Measurements from ENCODE around the gene OSGEPL1.
A peak's percentile ranks its signal among the peaks of the same experiment; 100 is the strongest.
"Not testable (repeated sequence)": the region's sequence is repeated elsewhere in the genome, so short reads cannot be mapped to it uniquely, and the experiment has no call there.

Gene OSGEPL1

DNA sequence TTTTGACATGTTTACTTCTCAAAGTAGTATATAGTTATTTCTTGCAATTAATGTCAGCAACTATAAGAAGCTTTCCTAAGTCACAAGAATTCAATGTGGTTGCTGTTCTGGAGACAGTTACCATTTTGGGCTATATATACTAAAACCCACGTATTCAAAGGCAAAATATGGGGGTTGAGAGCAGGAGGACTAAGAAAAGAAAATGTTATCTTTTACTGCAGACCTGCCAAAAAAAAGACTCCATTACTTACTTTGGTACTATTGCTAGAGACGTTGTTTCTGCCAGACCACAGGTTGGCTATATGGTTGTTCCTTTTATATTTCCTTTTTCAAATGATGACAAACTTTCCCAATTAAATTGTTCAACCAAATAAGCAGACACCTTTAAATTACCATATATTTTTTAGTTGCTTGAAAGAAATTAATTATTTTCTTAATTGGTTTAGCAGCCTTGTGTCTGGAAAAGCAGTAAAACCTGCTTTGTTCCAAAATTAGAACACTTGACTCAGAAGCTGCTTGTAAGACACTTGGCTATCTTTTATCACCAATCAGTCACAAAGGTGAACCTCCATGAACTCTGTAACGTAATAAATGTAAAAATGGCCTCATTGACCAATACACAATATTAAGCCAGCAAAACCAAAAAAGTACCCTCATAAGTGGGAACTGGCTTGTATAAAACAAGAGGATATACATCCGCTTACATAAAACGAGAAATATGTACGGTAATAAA, 8.2 kb upstream of the OSGEPL1 start:
- Mint-ChIP-seq H3K4me1 (ENCODE audit: low read depth) (no peaks in the 10 kb centered on the region), H3K4me3 (no peak overlapping the region), H3K27me3 (no peaks in the 10 kb centered on the region), H3K9me3 (no peaks in the 10 kb centered on the region), H3K27ac (no peak overlapping the region), H3K36me3 (ENCODE audit: low read depth) (peaks cover 69% of the 10 kb centered on the region)

DNA sequence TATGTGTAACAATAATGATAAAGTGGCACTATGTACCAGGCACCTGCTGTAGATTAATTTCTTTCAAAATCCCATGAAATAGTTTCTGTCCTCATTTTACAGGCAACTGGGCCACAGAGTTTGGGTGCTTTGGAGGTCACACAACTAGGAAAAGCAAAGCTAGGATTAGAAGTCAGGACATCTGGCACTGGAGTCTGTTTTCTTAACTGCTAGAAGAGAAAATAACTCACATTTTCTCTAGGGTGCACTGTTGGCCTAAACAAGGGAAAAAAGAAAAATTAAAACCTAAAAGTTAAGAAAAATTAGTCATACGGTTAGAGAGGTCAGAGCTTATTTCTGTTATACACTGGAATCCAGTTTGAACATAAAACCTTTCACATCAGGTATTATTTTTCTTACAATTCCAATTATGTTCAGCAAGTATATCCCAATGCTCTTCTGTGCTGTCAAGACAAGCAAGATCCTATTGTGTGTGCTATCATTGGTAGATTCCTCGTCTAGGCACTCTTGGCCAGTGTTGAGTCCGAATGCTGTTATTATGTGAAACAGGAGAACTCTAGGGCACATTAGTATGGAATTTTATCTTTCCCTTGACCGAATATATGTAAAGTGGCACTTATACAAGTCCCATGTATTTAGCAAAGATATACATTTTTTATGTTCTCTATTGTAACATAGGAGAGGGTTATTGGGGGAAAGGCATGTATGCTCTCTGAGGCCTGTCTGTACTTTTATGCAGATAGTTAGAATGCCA, 1.5 kb upstream of the OSGEPL1 start:
- peak overlapping the region; percentile 92 for H3K4me3 Mint-ChIP-seq
- H3K9me3 Mint-ChIP-seq, result no peaks in the 10 kb centered on the region
- H3K36me3 Mint-ChIP-seq (ENCODE audit: low read depth), result peaks cover 27% of the 10 kb centered on the region
- no peaks in the 10 kb centered on the region for H3K27me3 Mint-ChIP-seq
- peaks cover 14% of the 10 kb centered on the region for H3K4me1 Mint-ChIP-seq (ENCODE audit: low read depth)
- H3K27ac Mint-ChIP-seq, result no peak overlapping the region

- Mint-ChIP-seq H3K4me3 (peak overlapping the region; percentile 92), H3K27me3 (no peaks in the 10 kb centered on the region), H3K4me1 (ENCODE audit: low read depth) (peaks cover 14% of the 10 kb centered on the region), H3K36me3 (ENCODE audit: low read depth) (peaks cover 29% of the 10 kb centered on the region), H3K27ac (peak overlapping the region; percentile 94), H3K9me3 (no peaks in the 10 kb centered on the region)
Measured at GRCh38 chr2:189762229-189762550, 402 bp downstream of the OSGEPL1 start.

DNA sequence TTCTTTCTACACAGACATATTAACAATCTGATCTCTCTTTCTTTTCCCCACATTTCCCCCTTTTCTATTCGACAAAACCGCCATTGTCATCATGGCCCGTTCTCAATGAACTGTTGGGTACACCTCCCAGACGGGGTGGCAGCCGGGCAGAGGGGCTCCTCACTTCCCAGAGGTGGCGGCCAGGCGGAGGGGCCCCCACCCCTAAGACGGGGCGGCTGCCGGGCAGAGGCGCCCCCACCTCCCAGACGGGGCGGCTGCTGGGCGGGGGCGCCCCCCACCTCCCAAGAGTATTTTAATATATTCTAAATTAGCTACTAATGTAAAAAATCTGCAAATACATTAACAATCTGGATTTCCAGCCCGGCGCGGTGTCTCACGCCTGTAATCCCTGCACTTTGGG, 2.4 kb downstream of the OSGEPL1 start:
- not testable (repeated sequence) for H3K9me3 Mint-ChIP-seq, H3K4me3 Mint-ChIP-seq, H3K27ac Mint-ChIP-seq, H3K27me3 Mint-ChIP-seq
- H3K36me3 Mint-ChIP-seq (ENCODE audit: low read depth), result peaks cover 21% of the 10 kb centered on the region
- H3K4me1 Mint-ChIP-seq (ENCODE audit: low read depth), result peaks cover 14% of the 10 kb centered on the region

- no peak overlapping the region for H3K27ac Mint-ChIP-seq
- no peaks in the 10 kb centered on the region for H3K4me1 Mint-ChIP-seq (ENCODE audit: low read depth)
- no peaks in the 10 kb centered on the region for H3K9me3 Mint-ChIP-seq
- no peaks in the 10 kb centered on the region for H3K27me3 Mint-ChIP-seq
- no peak overlapping the region for H3K4me3 Mint-ChIP-seq
- H3K36me3 Mint-ChIP-seq (ENCODE audit: low read depth), result peaks cover 41% of the 10 kb centered on the region
Measured at GRCh38 chr2:189756311-189756952, 6.2 kb downstream of the OSGEPL1 start.

DNA sequence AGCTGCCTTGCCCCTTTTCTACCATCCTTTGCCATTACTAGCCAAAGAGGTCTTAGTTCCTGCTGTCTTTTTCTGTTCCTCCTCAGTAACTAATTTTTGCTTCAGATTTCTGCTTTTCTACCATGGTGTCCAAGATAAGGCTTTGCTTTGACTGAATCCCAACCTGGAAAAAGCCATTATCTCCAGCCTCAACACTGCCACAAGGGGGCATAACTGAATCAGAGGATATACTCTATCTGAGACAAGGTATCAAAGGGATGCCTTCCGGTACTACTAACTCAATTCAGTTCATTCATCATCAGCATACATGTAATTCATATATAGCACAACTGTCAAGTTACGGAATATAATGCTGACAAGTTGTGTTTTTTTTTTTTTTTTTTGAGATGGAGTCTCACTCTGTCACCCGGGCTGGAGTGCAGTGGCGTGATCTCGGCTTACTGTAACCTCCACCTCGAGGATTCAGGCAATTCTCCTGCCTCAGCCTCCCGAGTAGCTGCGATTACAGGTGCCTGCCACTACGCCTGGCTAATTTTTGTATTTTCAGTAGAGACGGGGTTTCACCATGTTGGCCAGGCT, 11.4 kb downstream of the OSGEPL1 start:
- H3K27ac Mint-ChIP-seq, result no peak overlapping the region
- H3K9me3 Mint-ChIP-seq, result no peaks in the 10 kb centered on the region
- H3K4me1 Mint-ChIP-seq (ENCODE audit: low read depth), result no peaks in the 10 kb centered on the region
- no peaks in the 10 kb centered on the region for H3K27me3 Mint-ChIP-seq
- H3K36me3 Mint-ChIP-seq (ENCODE audit: low read depth), result peaks cover 32% of the 10 kb centered on the region
- no peak overlapping the region for H3K4me3 Mint-ChIP-seq

DNA sequence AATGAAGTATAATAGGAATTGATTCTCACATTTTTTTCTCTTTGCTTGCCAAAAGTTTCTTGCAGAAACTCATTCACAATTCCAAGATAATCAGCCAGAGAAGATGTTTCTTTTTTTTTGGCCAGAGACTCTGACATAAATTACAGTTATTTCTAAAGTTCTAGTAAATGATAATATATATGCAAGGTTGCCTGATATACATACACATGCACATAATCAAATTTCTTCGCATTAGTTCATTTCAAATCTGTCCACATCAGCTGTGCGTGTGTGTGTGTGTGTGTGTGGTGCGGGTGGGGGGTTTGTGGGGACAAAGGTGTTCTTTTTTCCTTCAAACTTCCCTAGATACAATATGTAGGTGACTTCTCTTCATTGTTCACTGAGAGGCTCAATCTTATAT, 33.2 kb downstream of the OSGEPL1 start:
- Mint-ChIP-seq H3K27ac (no peak overlapping the region), H3K4me3 (no peak overlapping the region), H3K27me3 (no peaks in the 10 kb centered on the region), H3K9me3 (no peaks in the 10 kb centered on the region), H3K36me3 (ENCODE audit: low read depth) (no peaks in the 10 kb centered on the region), H3K4me1 (ENCODE audit: low read depth) (no peaks in the 10 kb centered on the region)

DNA sequence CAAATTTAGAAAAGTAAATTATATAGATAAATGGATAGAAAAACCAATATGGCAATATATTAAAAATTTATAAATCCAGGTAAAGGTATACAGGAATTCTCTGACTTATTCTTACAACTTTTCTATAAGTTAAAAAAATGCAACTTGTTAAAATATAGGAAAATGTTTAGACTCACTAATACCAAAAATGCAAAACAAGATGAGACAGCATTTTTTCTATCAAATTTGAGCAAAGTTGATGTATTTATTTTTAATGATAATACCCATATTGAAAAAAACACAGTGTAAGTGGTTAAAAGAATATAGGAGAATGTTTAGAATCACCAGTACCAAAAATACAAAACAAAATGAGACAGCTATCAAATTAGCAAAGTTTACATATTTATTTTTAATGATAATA, 35.7 kb downstream of the OSGEPL1 start:
- no peaks in the 10 kb centered on the region for H3K36me3 Mint-ChIP-seq (ENCODE audit: low read depth)
- H3K27me3 Mint-ChIP-seq, result no peaks in the 10 kb centered on the region
- H3K27ac Mint-ChIP-seq, result no peak overlapping the region
- no peaks in the 10 kb centered on the region for H3K9me3 Mint-ChIP-seq
- peaks cover 10% of the 10 kb centered on the region for H3K4me1 Mint-ChIP-seq (ENCODE audit: low read depth)
- H3K4me3 Mint-ChIP-seq, result no peak overlapping the region

GRCh38 chr2:189726271-189726670, 36.3 kb downstream of the OSGEPL1 start:
- Mint-ChIP-seq H3K27ac (no peak overlapping the region), H3K9me3 (no peaks in the 10 kb centered on the region), H3K4me3 (no peak overlapping the region), H3K4me1 (ENCODE audit: low read depth) (peaks cover 10% of the 10 kb centered on the region), H3K27me3 (no peaks in the 10 kb centered on the region), H3K36me3 (ENCODE audit: low read depth) (no peaks in the 10 kb centered on the region)

GRCh38 chr2:189723192-189723591, 39.4 kb downstream of the OSGEPL1 start:
- Mint-ChIP-seq H3K27ac (no peak overlapping the region), H3K4me3 (no peak overlapping the region), H3K4me1 (ENCODE audit: low read depth) (peaks cover 10% of the 10 kb centered on the region), H3K36me3 (ENCODE audit: low read depth) (no peaks in the 10 kb centered on the region), H3K27me3 (no peaks in the 10 kb centered on the region), H3K9me3 (no peaks in the 10 kb centered on the region)

DNA sequence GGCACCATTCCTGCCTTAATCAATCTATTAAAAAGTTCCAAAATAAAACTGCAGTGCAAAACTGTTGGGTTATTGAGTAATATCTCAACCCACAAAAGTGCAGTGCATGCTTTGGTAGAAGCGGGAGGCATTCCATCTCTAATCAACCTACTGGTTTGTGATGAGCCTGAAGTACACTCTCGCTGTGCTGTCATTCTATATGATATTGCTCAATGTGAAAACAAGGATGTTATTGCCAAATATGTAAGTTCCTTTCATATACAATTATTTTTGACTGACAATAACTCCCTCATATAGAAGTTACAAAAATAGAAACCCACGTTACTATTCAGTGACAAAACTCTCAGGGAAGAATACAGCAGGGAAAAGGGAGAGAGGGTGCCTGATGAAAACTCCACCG, 43.0 kb downstream of the OSGEPL1 start:
- Mint-ChIP-seq H3K36me3 (ENCODE audit: low read depth) (no peaks in the 10 kb centered on the region), H3K27ac (no peak overlapping the region), H3K4me3 (no peak overlapping the region), H3K27me3 (no peaks in the 10 kb centered on the region), H3K4me1 (ENCODE audit: low read depth) (peaks cover 10% of the 10 kb centered on the region), H3K9me3 (peaks cover 5% of the 10 kb centered on the region)

DNA sequence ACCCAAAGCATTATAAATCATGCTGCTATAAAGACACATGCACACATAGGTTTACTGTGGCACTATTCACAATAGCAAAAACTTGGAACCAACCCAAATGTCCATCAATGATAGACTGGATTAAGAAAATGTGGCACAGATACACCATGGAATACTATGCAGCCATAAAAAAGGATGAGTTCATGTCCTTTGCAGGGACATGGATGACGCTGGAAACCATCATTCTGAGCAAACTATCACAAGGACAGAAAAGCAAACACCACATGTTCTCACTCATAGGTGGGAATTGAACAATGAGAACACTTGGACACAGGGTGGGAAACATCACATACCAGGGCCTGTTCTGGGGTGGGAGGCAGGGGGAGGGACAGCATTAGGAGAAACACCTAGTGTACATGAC, 45.0 kb downstream of the OSGEPL1 start:
- H3K4me1 Mint-ChIP-seq (ENCODE audit: low read depth); H3K36me3 Mint-ChIP-seq (ENCODE audit: low read depth); H3K4me3 Mint-ChIP-seq; H3K27ac Mint-ChIP-seq; H3K27me3 Mint-ChIP-seq; H3K9me3 Mint-ChIP-seq: not testable (repeated sequence)

- H3K9me3 Mint-ChIP-seq, result no peaks in the 10 kb centered on the region
- H3K4me1 Mint-ChIP-seq (ENCODE audit: low read depth), result no peaks in the 10 kb centered on the region
- no peaks in the 10 kb centered on the region for H3K27me3 Mint-ChIP-seq
- no peak overlapping the region for H3K4me3 Mint-ChIP-seq
- no peak overlapping the region for H3K27ac Mint-ChIP-seq
- H3K36me3 Mint-ChIP-seq (ENCODE audit: low read depth), result peaks cover 3% of the 10 kb centered on the region
Measured at GRCh38 chr2:189709501-189710221, 52.9 kb downstream of the OSGEPL1 start.

DNA sequence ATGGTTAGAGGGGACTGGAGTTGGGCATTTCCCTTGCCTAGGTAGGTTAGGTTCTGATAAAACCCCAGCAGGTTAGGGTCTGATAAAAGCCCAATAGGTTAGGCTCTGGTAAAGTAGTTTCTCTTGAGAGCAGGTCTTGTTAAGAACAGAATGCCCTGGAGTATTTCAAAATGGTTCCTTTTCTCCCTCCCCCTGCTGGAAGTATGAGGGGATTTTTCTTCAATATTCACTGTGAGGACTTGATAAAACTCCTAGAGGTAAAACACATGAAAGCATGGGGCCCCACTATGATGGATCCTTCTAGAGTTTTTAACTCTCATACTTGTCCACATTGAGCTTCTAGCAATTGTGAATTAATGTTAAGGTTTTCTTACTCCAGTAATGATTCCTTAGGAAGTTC, 60.5 kb downstream of the OSGEPL1 start:
- H3K27me3 Mint-ChIP-seq, result no peaks in the 10 kb centered on the region
- H3K4me3 Mint-ChIP-seq, result no peak overlapping the region
- H3K36me3 Mint-ChIP-seq (ENCODE audit: low read depth), result peaks cover 3% of the 10 kb centered on the region
- H3K27ac Mint-ChIP-seq, result no peak overlapping the region
- H3K4me1 Mint-ChIP-seq (ENCODE audit: low read depth), result no peaks in the 10 kb centered on the region
- no peaks in the 10 kb centered on the region for H3K9me3 Mint-ChIP-seq

GRCh38 chr2:189700681-189701080, 61.9 kb downstream of the OSGEPL1 start:
- no peak overlapping the region for H3K4me3 Mint-ChIP-seq
- H3K27ac Mint-ChIP-seq, result no peak overlapping the region
- no peaks in the 10 kb centered on the region for H3K36me3 Mint-ChIP-seq (ENCODE audit: low read depth)
- H3K4me1 Mint-ChIP-seq (ENCODE audit: low read depth), result no peaks in the 10 kb centered on the region
- H3K27me3 Mint-ChIP-seq, result no peaks in the 10 kb centered on the region
- H3K9me3 Mint-ChIP-seq, result no peaks in the 10 kb centered on the region
